HG03432 (cell line): ENCODE data around the gene GPR34.

ENCODE experiments used
- ATAC-seq: cut with Tn5 transposase; IDR thresholded peaks from one replicate; pipeline ENCODE4 v1.9.1; 2021; ENCODE audit warnings: mild to moderate bottlenecking, moderate library complexity; ENCODE audit not compliant: unreplicated experiment

The GPR34 gene

DNA sequence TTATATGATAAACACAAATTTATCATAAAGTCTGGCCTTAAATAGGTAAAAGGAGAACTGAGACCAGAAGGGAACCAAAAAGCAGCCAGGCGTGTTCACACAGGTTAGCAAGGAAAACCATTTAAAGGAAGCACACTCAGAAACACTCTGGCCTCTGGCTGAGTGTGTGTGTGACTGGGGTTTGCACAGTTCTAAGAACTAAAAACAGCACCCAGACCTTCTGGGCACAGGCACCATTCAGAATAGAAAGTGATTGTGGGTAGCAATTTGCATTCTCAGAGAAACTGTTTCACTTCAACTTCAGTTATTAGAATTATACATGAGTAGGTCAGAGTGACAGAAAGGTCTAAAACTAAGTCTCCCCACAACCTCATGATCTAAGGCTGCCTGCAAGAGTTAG, 45.2 kb downstream of the GPR34 start:
- peak; percentile 96 for ATAC-seq

DNA sequence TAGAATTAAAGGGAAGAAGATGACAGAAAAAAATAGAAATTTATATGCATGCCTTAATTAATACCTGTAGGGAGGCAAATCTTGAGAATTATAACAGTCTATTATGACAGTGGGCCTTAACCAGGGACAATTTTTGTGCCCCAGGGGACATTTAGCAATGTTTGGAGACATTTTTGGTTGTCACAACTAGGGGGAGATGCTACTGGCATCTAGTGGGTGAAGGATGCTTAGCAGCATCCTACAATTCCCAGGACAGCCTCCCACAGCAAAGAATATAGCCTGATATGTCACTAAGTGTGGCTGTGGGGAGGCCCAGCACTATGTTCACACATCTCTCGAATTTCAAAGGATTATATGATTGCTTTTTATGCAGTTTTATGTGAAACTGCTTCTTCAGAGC, 45.8 kb downstream of the GPR34 start:
- ATAC-seq: no peak

- no peak for ATAC-seq
Measured at GRCh38 chrX:41737065-41737464, 48.3 kb downstream of the GPR34 start.

DNA sequence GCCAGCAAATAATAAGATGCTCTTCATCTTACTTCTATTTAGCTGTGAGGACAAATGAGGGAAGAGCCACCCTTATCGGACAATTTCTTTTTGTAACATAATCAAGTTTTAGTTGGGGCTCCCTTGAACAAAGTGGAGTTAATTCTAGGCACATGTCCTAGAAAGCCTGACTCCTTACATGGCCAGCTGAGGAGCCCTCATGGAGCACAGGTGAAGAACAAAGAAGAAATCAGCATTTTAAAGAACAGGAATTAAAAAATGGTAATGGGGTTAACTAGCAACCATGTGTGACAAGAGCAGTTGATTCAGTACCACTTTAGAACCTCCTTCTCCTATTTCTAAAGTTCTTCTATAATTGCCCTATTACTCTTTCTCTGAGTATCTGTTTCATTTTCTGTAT, 51.1 kb downstream of the GPR34 start:
- ATAC-seq: no peak
